HEK293 (cell line): Measurements from ENCODE around the gene RASSF8.
A peak's percentile ranks its signal among the peaks of the same experiment; 100 is the strongest.

Source experiments
- GLIS1 ChIP-seq: fragments of 450-650 bp; formaldehyde crosslinking; IDR thresholded peaks from 2 replicates; pipeline ENCODE4 v1.5.1; 2016; ENCODE audit warnings: missing biosample characterization, missing genetic modification characterization
- GLIS2 ChIP-seq: fragments of 450-650 bp; formaldehyde crosslinking; IDR thresholded peaks from 2 replicates; pipeline ENCODE4 v1.5.1; 2016; ENCODE audit warnings: missing biosample characterization, missing genetic modification characterization
- KLF10 ChIP-seq: fragments of 450-650 bp; IDR thresholded peaks from 2 replicates; pipeline ENCODE4 v1.5.1; 2018; ENCODE audit warnings: missing biosample characterization, mild to moderate bottlenecking, missing genetic modification characterization
- KLF16 ChIP-seq: fragments of 450-650 bp; formaldehyde crosslinking; IDR thresholded peaks from 2 replicates; pipeline ENCODE4 v1.5.1; 2017; ENCODE audit warnings: missing biosample characterization, missing genetic modification characterization
- MEIS1 ChIP-seq: sonication (generic); formaldehyde crosslinking; IDR thresholded peaks from 2 replicates; pipeline ENCODE4 v1.8.1; 2022; ENCODE audit warnings: missing genetic modification reagents, mild to moderate bottlenecking, borderline replicate concordance
- WT1 ChIP-seq: fragments of 450-650 bp; formaldehyde crosslinking; IDR thresholded peaks from 2 replicates; pipeline ENCODE4 v1.5.1; 2016; ENCODE audit warnings: missing biosample characterization, missing genetic modification characterization
- YY2 ChIP-seq: fragments of 450-650 bp; formaldehyde crosslinking; IDR thresholded peaks from 2 replicates; pipeline ENCODE4 v1.5.1; 2016; ENCODE audit warnings: missing biosample characterization, missing genetic modification characterization
- ZBTB48 ChIP-seq: fragments of 450-650 bp; formaldehyde crosslinking; IDR thresholded peaks from 2 replicates; pipeline ENCODE4 v1.5.1; 2016; ENCODE audit warnings: missing biosample characterization, missing genetic modification characterization
- ZBTB6 ChIP-seq: fragments of 450-650 bp; formaldehyde crosslinking; IDR thresholded peaks from 2 replicates; pipeline ENCODE4 v1.5.1; 2017; ENCODE audit warnings: missing biosample characterization, missing genetic modification characterization
- ZBTB8A ChIP-seq: fragments of 450-650 bp; formaldehyde crosslinking; IDR thresholded peaks from 2 replicates; pipeline ENCODE4 v1.5.1; 2016; ENCODE audit warnings: missing biosample characterization, missing genetic modification characterization
- ZNF10 ChIP-seq: fragments of 450-650 bp; formaldehyde crosslinking; IDR thresholded peaks from 2 replicates; pipeline ENCODE4 v1.5.1; 2017; ENCODE audit warnings: missing biosample characterization, missing genetic modification characterization
- ZNF112 ChIP-seq: fragments of 450-650 bp; formaldehyde crosslinking; IDR thresholded peaks from 2 replicates; pipeline ENCODE4 v1.5.0; 2017; ENCODE audit warnings: missing biosample characterization, missing genetic modification characterization
- ZNF114 ChIP-seq: fragments of 450-650 bp; formaldehyde crosslinking; IDR thresholded peaks from 2 replicates; pipeline ENCODE4 v1.5.0; 2017; ENCODE audit warnings: missing biosample characterization, missing genetic modification characterization
- ZNF214 ChIP-seq: fragments of 450-650 bp; formaldehyde crosslinking; IDR thresholded peaks from 2 replicates; pipeline ENCODE4 v1.5.1; 2017; ENCODE audit warnings: missing biosample characterization, mild to moderate bottlenecking, missing genetic modification characterization, borderline replicate concordance
- ZNF354C ChIP-seq: fragments of 450-650 bp; formaldehyde crosslinking; IDR thresholded peaks from 2 replicates; pipeline ENCODE4 v1.5.1; 2016; ENCODE audit warnings: missing biosample characterization, missing genetic modification characterization, low read depth, borderline replicate concordance
- ZNF398 ChIP-seq: fragments of 450-650 bp; formaldehyde crosslinking; IDR thresholded peaks from 2 replicates; pipeline ENCODE4 v1.5.1; 2017; ENCODE audit warnings: missing biosample characterization, missing genetic modification characterization
- ZNF404 ChIP-seq: fragments of 450-650 bp; formaldehyde crosslinking; IDR thresholded peaks from 2 replicates; pipeline ENCODE4 v1.5.1; 2017; ENCODE audit warnings: missing biosample characterization, missing genetic modification characterization
- ZNF433 ChIP-seq: fragments of 450-650 bp; formaldehyde crosslinking; IDR thresholded peaks from 2 replicates; pipeline ENCODE4 v1.5.1; 2016; ENCODE audit warnings: missing biosample characterization, missing genetic modification characterization, low read depth
- ZNF488 ChIP-seq: fragments of 450-650 bp; formaldehyde crosslinking; IDR thresholded peaks from 2 replicates; pipeline ENCODE4 v1.5.1; 2016; ENCODE audit warnings: missing biosample characterization, missing genetic modification characterization
- ZNF529 ChIP-seq: fragments of 450-650 bp; formaldehyde crosslinking; IDR thresholded peaks from 2 replicates; pipeline ENCODE4 v1.5.1; 2017; ENCODE audit warnings: missing genetic modification characterization, missing biosample characterization; ENCODE audit not compliant: insufficient replicate concordance
- ZNF530 ChIP-seq: fragments of 450-650 bp; formaldehyde crosslinking; IDR thresholded peaks from 2 replicates; pipeline ENCODE4 v1.5.1; 2016; ENCODE audit warnings: low read depth, missing biosample characterization, missing genetic modification characterization
- ZNF561 ChIP-seq: fragments of 450-650 bp; IDR thresholded peaks from 2 replicates; pipeline ENCODE4 v1.5.1; 2018; ENCODE audit warnings: missing biosample characterization, missing genetic modification characterization, borderline replicate concordance
- ZNF571 ChIP-seq: fragments of 450-650 bp; formaldehyde crosslinking; IDR thresholded peaks from 2 replicates; pipeline ENCODE4 v1.5.0; 2017; ENCODE audit warnings: missing biosample characterization, missing genetic modification characterization
- TF ChIP-seq, protein P1 (sequence below): fragments of 450-650 bp; formaldehyde crosslinking; IDR thresholded peaks from 2 replicates; pipeline ENCODE4 v1.5.1; 2017; ENCODE audit warnings: missing biosample characterization, missing genetic modification characterization
- TF ChIP-seq, protein P2 (sequence below): fragments of 450-650 bp; formaldehyde crosslinking; IDR thresholded peaks from 2 replicates; pipeline ENCODE4 v1.5.1; 2016; ENCODE audit warnings: missing biosample characterization, missing genetic modification characterization
- TF ChIP-seq, protein P3 (sequence below): fragments of 450-650 bp; formaldehyde crosslinking; IDR thresholded peaks from 2 replicates; pipeline ENCODE4 v1.5.1; 2016; ENCODE audit warnings: missing biosample characterization, missing genetic modification characterization
- TF ChIP-seq, protein P4 (sequence below): sonication (generic); formaldehyde crosslinking; IDR thresholded peaks from 2 replicates; pipeline ENCODE4 v1.8.1; 2022; ENCODE audit warnings: mild to moderate bottlenecking, moderate library complexity, missing genetic modification reagents

RASSF8 gene

GRCh38 chr12:26122681-26123481 is 164.4 kb downstream of the RASSF8 start (continued):
- TF ChIP-seq ZNF488 (no peak), KLF16 (tag by site-specific recombination) (peak; percentile 52), ZNF529 (no peak), ZBTB48 (tag by site-specific recombination) (peak; percentile 81), YY2 (tag by site-specific recombination) (no peak), ZNF530 (tag by site-specific recombination) (no peak), GLIS2 (peak; percentile 89), KLF10 (no peak), ZNF112 (tag by site-specific recombination) (no peak), ZNF114 (tag by site-specific recombination) (no peak), ZNF433 (no peak), WT1 (tag by site-specific recombination) (no peak), ZNF561 (tag by site-specific recombination) (peak; percentile 75; the same call in 1 of the 2 replicates), GLIS1 (peak; percentile 91), ZNF404 (tag by site-specific recombination) (no peak), ZBTB8A (tag by site-specific recombination) (peak; percentile 88), ZNF354C (no peak), ZNF398 (peak; percentile 26; the same call in 1 of the 2 replicates), ZBTB6 (no peak), MEIS1 (CRISPR knock-in tag) (peak; percentile 32; the same call in 1 of the 2 replicates), ZNF214 (no peak), ZNF10 (tag by site-specific recombination) (peak; percentile 55; the same call in 1 of the 2 replicates), ZNF571 (no peak)
- TF ChIP-seq, protein P1, sequence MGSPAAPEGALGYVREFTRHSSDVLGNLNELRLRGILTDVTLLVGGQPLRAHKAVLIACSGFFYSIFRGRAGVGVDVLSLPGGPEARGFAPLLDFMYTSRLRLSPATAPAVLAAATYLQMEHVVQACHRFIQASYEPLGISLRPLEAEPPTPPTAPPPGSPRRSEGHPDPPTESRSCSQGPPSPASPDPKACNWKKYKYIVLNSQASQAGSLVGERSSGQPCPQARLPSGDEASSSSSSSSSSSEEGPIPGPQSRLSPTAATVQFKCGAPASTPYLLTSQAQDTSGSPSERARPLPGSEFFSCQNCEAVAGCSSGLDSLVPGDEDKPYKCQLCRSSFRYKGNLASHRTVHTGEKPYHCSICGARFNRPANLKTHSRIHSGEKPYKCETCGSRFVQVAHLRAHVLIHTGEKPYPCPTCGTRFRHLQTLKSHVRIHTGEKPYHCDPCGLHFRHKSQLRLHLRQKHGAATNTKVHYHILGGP (tag by site-specific recombination), result no peak
- TF ChIP-seq, protein P2, sequence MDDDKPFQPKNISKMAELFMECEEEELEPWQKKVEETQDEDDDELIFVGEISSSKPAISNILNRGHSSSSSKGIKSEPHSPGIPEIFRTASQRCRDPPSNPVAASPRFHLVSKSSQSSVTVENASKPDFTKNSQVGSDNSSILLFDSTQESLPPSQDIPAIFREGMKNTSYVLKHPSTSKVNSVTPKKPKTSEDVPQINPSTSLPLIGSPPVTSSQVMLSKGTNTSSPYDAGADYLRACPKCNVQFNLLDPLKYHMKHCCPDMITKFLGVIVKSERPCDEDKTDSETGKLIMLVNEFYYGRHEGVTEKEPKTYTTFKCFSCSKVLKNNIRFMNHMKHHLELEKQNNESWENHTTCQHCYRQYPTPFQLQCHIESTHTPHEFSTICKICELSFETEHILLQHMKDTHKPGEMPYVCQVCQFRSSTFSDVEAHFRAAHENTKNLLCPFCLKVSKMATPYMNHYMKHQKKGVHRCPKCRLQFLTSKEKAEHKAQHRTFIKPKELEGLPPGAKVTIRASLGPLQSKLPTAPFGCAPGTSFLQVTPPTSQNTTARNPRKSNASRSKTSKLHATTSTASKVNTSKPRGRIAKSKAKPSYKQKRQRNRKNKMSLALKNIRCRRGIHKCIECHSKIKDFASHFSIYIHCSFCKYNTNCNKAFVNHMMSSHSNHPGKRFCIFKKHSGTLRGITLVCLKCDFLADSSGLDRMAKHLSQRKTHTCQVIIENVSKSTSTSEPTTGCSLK, result no peak
- TF ChIP-seq, protein P3, sequence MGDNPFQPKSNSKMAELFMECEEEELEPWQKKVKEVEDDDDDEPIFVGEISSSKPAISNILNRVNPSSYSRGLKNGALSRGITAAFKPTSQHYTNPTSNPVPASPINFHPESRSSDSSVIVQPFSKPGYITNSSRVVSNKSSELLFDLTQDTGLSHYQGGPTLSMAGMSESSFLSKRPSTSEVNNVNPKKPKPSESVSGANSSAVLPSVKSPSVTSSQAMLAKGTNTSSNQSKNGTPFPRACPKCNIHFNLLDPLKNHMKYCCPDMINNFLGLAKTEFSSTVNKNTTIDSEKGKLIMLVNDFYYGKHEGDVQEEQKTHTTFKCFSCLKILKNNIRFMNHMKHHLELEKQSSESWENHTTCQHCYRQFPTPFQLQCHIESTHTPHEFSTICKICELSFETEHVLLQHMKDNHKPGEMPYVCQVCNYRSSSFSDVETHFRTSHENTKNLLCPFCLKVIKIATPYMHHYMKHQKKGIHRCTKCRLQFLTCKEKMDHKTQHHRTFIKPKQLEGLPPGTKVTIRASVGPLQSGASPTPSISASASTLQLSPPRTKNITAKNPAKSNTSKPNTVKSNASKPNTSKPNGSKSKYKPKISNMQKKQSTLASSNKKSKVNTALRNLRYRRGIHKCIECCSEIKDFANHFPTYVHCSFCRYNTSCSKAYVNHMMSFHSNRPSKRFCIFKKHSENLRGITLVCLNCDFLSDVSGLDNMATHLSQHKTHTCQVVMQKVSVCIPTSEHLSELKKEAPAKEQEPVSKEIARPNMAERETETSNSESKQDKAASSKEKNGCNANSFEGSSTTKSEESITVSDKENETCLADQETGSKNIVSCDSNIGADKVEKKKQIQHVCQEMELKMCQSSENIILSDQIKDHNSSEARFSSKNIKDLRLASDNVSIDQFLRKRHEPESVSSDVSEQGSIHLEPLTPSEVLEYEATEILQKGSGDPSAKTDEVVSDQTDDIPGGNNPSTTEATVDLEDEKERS (tag by site-specific recombination), result no peak
- TF ChIP-seq, protein P4, sequence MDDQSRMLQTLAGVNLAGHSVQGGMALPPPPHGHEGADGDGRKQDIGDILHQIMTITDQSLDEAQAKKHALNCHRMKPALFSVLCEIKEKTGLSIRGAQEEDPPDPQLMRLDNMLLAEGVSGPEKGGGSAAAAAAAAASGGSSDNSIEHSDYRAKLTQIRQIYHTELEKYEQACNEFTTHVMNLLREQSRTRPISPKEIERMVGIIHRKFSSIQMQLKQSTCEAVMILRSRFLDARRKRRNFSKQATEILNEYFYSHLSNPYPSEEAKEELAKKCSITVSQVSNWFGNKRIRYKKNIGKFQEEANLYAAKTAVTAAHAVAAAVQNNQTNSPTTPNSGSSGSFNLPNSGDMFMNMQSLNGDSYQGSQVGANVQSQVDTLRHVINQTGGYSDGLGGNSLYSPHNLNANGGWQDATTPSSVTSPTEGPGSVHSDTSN (CRISPR knock-in tag), result no peak
